Mesothelial cell of epicardium (in vitro differentiated cells): ENCODE measurements around the gene WDR86. TPM values are rescaled to one million over a fixed set of nuclear protein-coding genes. Genes with fewer than 3 reads are reported as not detected.
A peak's percentile ranks its signal among the peaks of the same experiment; 100 is the strongest.

Experiments
- DNase-seq, 2 experiments: peaks; one replicate each; pipeline ENCODE4 v3.0.0; 2021; ENCODE audit warnings: low spot score in 2 of 2; ENCODE audit not compliant: unreplicated experiment in 2 of 2
- H3K27ac Mint-ChIP-seq: 2 replicates; pipeline ENCODE4 v1.8.0; 2021; ENCODE audit warnings: mixed read lengths
- H3K27me3 Mint-ChIP-seq: 2 replicates; pipeline ENCODE4 v1.8.0; 2021; ENCODE audit warnings: low read depth, mixed read lengths
- H3K36me3 Mint-ChIP-seq: 2 replicates; pipeline ENCODE4 v1.8.0; 2021; ENCODE audit warnings: mixed read lengths
- H3K4me1 Mint-ChIP-seq: 2 replicates; pipeline ENCODE4 v1.8.0; 2021; ENCODE audit warnings: mixed read lengths
- H3K4me3 Mint-ChIP-seq: 2 replicates; pipeline ENCODE4 v1.8.0; 2021; ENCODE audit warnings: mild to moderate bottlenecking, moderate library complexity, mixed read lengths
- H3K9me3 Mint-ChIP-seq: 2 replicates; pipeline ENCODE4 v1.8.0; 2021; ENCODE audit warnings: mixed read lengths
- CTCF ChIP-seq: fragments of 200-600 bp; sonication (generic); IDR thresholded peaks from one replicate; pipeline ENCODE4 v1.5.0; 2021; ENCODE audit warnings: antibody characterized with exemption; ENCODE audit not compliant: unreplicated experiment
- total RNA-seq: library from RNA; stranded (reverse); gene quantifications from 3 replicates; pipeline ENCODE4 v1.2.1, GENCODE V29; 2021

Gene WDR86
- total RNA-seq, 1 donor from 2014 or later = 274 TPM

GRCh38 chr7:151342102-151342646 is 67.7 kb downstream of the WDR86 start:
- Mint-ChIP-seq H3K27me3 (no peaks in the 10 kb centered on the region), H3K27ac (no peak overlapping the region), H3K9me3 (peaks cover 9% of the 10 kb centered on the region), H3K4me3 (peak overlapping the region; percentile 72), H3K4me1 (peaks cover 11% of the 10 kb centered on the region), H3K36me3 (peaks cover 9% of the 10 kb centered on the region)
- no peak for DNase-seq
- no peak for TF ChIP-seq CTCF

GRCh38 chr7:151341357-151342101 is 68.3 kb downstream of the WDR86 start, which contains the start of gene NUB1:
TSS of gene NUB1 (plus strand) at chr7:151341812. CDS start at chr7:151345350, 3,538 bp downstream.
- H3K9me3 Mint-ChIP-seq = peaks cover 9% of the 10 kb centered on the region
- H3K36me3 Mint-ChIP-seq = peaks cover 9% of the 10 kb centered on the region
- no peaks in the 10 kb centered on the region for H3K27me3 Mint-ChIP-seq
- peak; percentile 87 to 98 for DNase-seq
- H3K4me3 Mint-ChIP-seq = peak within 1 kb of the TSS; percentile 72
- no peak for TF ChIP-seq CTCF
- peaks cover 11% of the 10 kb centered on the region for H3K4me1 Mint-ChIP-seq
- H3K27ac Mint-ChIP-seq = peak within 1 kb of the TSS; percentile 30

GRCh38 chr7:151340794-151341356 is 69.0 kb downstream of the WDR86 start:
- peak overlapping the region; percentile 30 for H3K27ac Mint-ChIP-seq
- H3K9me3 Mint-ChIP-seq = peaks cover 9% of the 10 kb centered on the region
- no peaks in the 10 kb centered on the region for H3K27me3 Mint-ChIP-seq
- no peak for DNase-seq
- H3K4me1 Mint-ChIP-seq = peaks cover 11% of the 10 kb centered on the region
- no peak for TF ChIP-seq CTCF
- peak overlapping the region; percentile 72 for H3K4me3 Mint-ChIP-seq
- H3K36me3 Mint-ChIP-seq = peaks cover 3% of the 10 kb centered on the region

- Mint-ChIP-seq H3K27ac (no peak overlapping the region), H3K9me3 (peaks cover 9% of the 10 kb centered on the region), H3K27me3 (no peaks in the 10 kb centered on the region), H3K4me1 (peaks cover 11% of the 10 kb centered on the region), H3K4me3 (no peak overlapping the region), H3K36me3 (no peaks in the 10 kb centered on the region)
- no peak for TF ChIP-seq CTCF
- DNase-seq = no peak
Measured at GRCh38 chr7:151339651-151340382, 70.0 kb downstream of the WDR86 start.

GRCh38 chr7:151338809-151339208 is 71.0 kb downstream of the WDR86 start:
- Mint-ChIP-seq H3K9me3 (peaks cover 9% of the 10 kb centered on the region), H3K27me3 (no peaks in the 10 kb centered on the region), H3K4me3 (no peak overlapping the region), H3K36me3 (no peaks in the 10 kb centered on the region), H3K27ac (no peak overlapping the region), H3K4me1 (peaks cover 11% of the 10 kb centered on the region)
- no peak for TF ChIP-seq CTCF
- no peak for DNase-seq
